NCI-H1417 (cell line): ENCODE measurements around the gene TRPM4.
A peak's percentile ranks its signal among the peaks of the same experiment; 100 is the strongest.
"Not testable (repeated sequence)": the region's sequence is repeated elsewhere in the genome, so short reads cannot be mapped to it uniquely, and the experiment has no call there.

Experiments
- DNase-seq, 3 experiments: peaks; one replicate each; lab custom pipeline; 2025; lab: John Stamatoyannopoulos, UW

TRPM4 gene

GRCh38 chr19:49157445-49158224 lies at the start of gene TRPM4:
Gene TRPM4, plus strand, starts transcription at chr19:49157792. Its CDS starts 75 bp downstream, at chr19:49157867.
- peak; percentile 85 to 91 (median 87) for DNase-seq

GRCh38 chr19:49109051-49109450 lies 48.5 kb upstream of the TRPM4 start:
- no peak for DNase-seq

GRCh38 chr19:49109569-49110233 lies 47.9 kb upstream of the TRPM4 start:
- no peak for DNase-seq

- DNase-seq: no peak
These were observed 47.0 kb upstream of the TRPM4 start for GRCh38 chr19:49110567-49110966.

- no peak for DNase-seq
These were observed 46.2 kb upstream of the TRPM4 start for GRCh38 chr19:49111218-49111998.

- DNase-seq: peak; percentile 76 to 84 (median 83)
These were observed 43.6 kb upstream of the TRPM4 start, which contains the start of gene LIN7B for GRCh38 chr19:49113762-49114629. Gene LIN7B, plus strand, starts transcription at chr19:49114370. Its CDS starts 35 bp downstream, at chr19:49114405.

GRCh38 chr19:49114630-49115363 lies 42.8 kb upstream of the TRPM4 start:
- peak; percentile 50 to 69 (median 68) for DNase-seq

- no peak for DNase-seq
These were observed 41.0 kb upstream of the TRPM4 start for GRCh38 chr19:49116544-49116943.

GRCh38 chr19:49117677-49118564 lies 39.7 kb upstream of the TRPM4 start:
- no peak for DNase-seq

- DNase-seq: peak; percentile 92 to 97 (median 94)
These were observed 38.8 kb upstream of the TRPM4 start, which contains the start of gene C19orf73 for GRCh38 chr19:49118565-49119410. Gene C19orf73, minus strand, starts transcription at chr19:49119143. Its CDS starts 121 bp downstream, at chr19:49119022.

GRCh38 chr19:49119411-49120324 lies 37.9 kb upstream of the TRPM4 start, which contains the start of gene PPFIA3:
Gene PPFIA3, plus strand, starts transcription at chr19:49119544. Its CDS starts 8,330 bp downstream, at chr19:49127874.
- DNase-seq: peak; percentile 37 to 51 (median 46)

GRCh38 chr19:49120325-49120683 lies 37.3 kb upstream of the TRPM4 start:
- peak in 1 of 3 experiments; percentile 43 for DNase-seq

GRCh38 chr19:49120868-49121267 lies 36.7 kb upstream of the TRPM4 start:
- DNase-seq: no peak

GRCh38 chr19:49121841-49122240 lies 35.8 kb upstream of the TRPM4 start:
- not testable (repeated sequence) for DNase-seq

GRCh38 chr19:49123285-49123684 lies 34.3 kb upstream of the TRPM4 start:
- not testable (repeated sequence) for DNase-seq

GRCh38 chr19:49125025-49125731 lies 32.4 kb upstream of the TRPM4 start:
- no peak for DNase-seq

- DNase-seq: no peak
These were observed 31.0 kb upstream of the TRPM4 start for GRCh38 chr19:49126575-49126974.
